HepG2 (cell line): ENCODE data around the gene TBC1D22A. TPM values are rescaled to one million over a fixed set of nuclear protein-coding genes. Genes with fewer than 3 reads are reported as not detected.
A peak's percentile ranks its signal among the peaks of the same experiment; 100 is the strongest.

Experiments used
- ATRX ChIP-seq: sonication (generic); formaldehyde crosslinking; IDR thresholded peaks from 2 replicates; pipeline ENCODE4 v1.4.0; 2020; ENCODE audit warnings: missing genetic modification reagents, borderline replicate concordance
- CBFB ChIP-seq: sonication (generic); formaldehyde crosslinking; IDR thresholded peaks from 2 replicates; pipeline ENCODE4 v1.4.0; 2020; ENCODE audit warnings: missing genetic modification reagents
- CCDC6 ChIP-seq: sonication (generic); formaldehyde crosslinking; IDR thresholded peaks from 2 replicates; pipeline ENCODE4 v1.8.1; 2022; ENCODE audit warnings: mild to moderate bottlenecking, missing genetic modification reagents, moderate library complexity
- CEBPZ ChIP-seq: IDR thresholded peaks from 2 replicates; pipeline ENCODE4 v1.6.1; 2012; ENCODE audit warnings: low read length, improper control_type of control experiment
- CHD4 ChIP-seq: fragments of 200-600 bp; sonication (generic); IDR thresholded peaks from 2 replicates; pipeline ENCODE4 v1.7.0; 2017; ENCODE audit warnings: mild to moderate bottlenecking, low read length, borderline replicate concordance
- HNRNPH1 ChIP-seq: fragments of 200-400 bp; formaldehyde crosslinking; optimal IDR thresholded peaks from 2 replicates; pipeline ENCODE3; 2017; ENCODE audit warnings: mild to moderate bottlenecking, low read depth, low read length
- HOMEZ ChIP-seq: IDR thresholded peaks from 2 replicates; pipeline ENCODE4 v1.6.1; 2016; ENCODE audit warnings: low read depth
- JUND ChIP-seq: sonication (generic); formaldehyde crosslinking; IDR thresholded peaks from 2 replicates; pipeline ENCODE4 v1.8.0; 2022; ENCODE audit warnings: mild to moderate bottlenecking, missing genetic modification reagents
- MAFF ChIP-seq: IDR thresholded peaks from 2 replicates; pipeline ENCODE4 v1.6.1; 2011; ENCODE audit warnings: low read depth, low read length, improper control_type of control experiment
- MTA1 ChIP-seq: sonication (generic); formaldehyde crosslinking; IDR thresholded peaks from 2 replicates; pipeline ENCODE4 v1.4.0; 2020; ENCODE audit warnings: missing genetic modification reagents, mild to moderate bottlenecking, borderline replicate concordance
- NCOR1 ChIP-seq: fragments of 200-600 bp; sonication (generic); IDR thresholded peaks from 2 replicates; pipeline ENCODE4 v1.7.0; 2017; ENCODE audit warnings: antibody characterized with exemption, low read length, borderline replicate concordance
- RAD51 ChIP-seq: fragments of 450-650 bp; IDR thresholded peaks from 2 replicates; pipeline ENCODE4 v1.6.1; 2016; ENCODE audit warnings: borderline replicate concordance
- RARG ChIP-seq: sonication (generic); formaldehyde crosslinking; IDR thresholded peaks from 2 replicates; pipeline ENCODE4 v1.4.0; 2020; ENCODE audit warnings: low read depth, mild to moderate bottlenecking, missing genetic modification reagents
- SMAD3 ChIP-seq: sonication (generic); formaldehyde crosslinking; IDR thresholded peaks from 2 replicates; pipeline ENCODE4 v1.4.0; 2020; ENCODE audit warnings: missing genetic modification reagents
- TAF15 ChIP-seq: fragments of 200-400 bp; formaldehyde crosslinking; IDR thresholded peaks from one replicate; pipeline ENCODE4 v1.6.1; 2018; ENCODE audit warnings: mild to moderate bottlenecking, low read depth, low read length; ENCODE audit not compliant: poor library complexity, severe bottlenecking
- ZBTB42 ChIP-seq: sonication (generic); formaldehyde crosslinking; IDR thresholded peaks from 2 replicates; pipeline ENCODE4 v1.5.0; 2020; ENCODE audit warnings: mild to moderate bottlenecking, missing genetic modification reagents
- ZKSCAN1 ChIP-seq: fragments of 150-350 bp; IDR thresholded peaks from 2 replicates; pipeline ENCODE4 v1.6.1; 2014; ENCODE audit warnings: low read length
- ZNF44 ChIP-seq: sonication (generic); formaldehyde crosslinking; IDR thresholded peaks from 2 replicates; pipeline ENCODE4 v1.5.1; 2020; ENCODE audit warnings: mild to moderate bottlenecking, missing genetic modification reagents
- ZNF879 ChIP-seq: sonication (generic); formaldehyde crosslinking; IDR thresholded peaks from 2 replicates; pipeline ENCODE4 v1.8.1; 2023; ENCODE audit warnings: missing genetic modification reagents
- polyA plus RNA-seq, 8 experiments: library from polyadenylated mRNA; depleted of rRNA in 3 of 8; stranded (reverse) in 7 of 8; unstranded in 1 of 8; fragments of >200 nt; fragmentation: Illumina TruSeq in 4 of 8; extraction: Trizol in 4 of 8; gene quantifications; 2 replicates each; pipeline versions ENCODE4 v1.2.1 to v1.2.3, GENCODE V29; 2011 to 2016; ENCODE audit warnings: low read depth in 4 of 8, missing spikeins in 1 of 8, mixed read lengths in 1 of 8; ENCODE audit not compliant: insufficient read depth in 1 of 8
- total RNA-seq, 5 experiments: library from RNA; depleted of rRNA; stranded (reverse); fragments of >200 nt; fragmentation: Illumina TruSeq; extraction: Trizol; gene quantifications; 2 replicates each; pipeline ENCODE4 v1.2.3, GENCODE V29; 2016; ENCODE audit warnings: low read depth in 1 of 5
- TF ChIP-seq, protein P1 (sequence below): sonication (generic); formaldehyde crosslinking; IDR thresholded peaks from 2 replicates; pipeline ENCODE4 v1.5.0; 2020; ENCODE audit warnings: missing genetic modification reagents, mild to moderate bottlenecking, borderline replicate concordance
- TF ChIP-seq, protein P2 (sequence below): sonication (generic); formaldehyde crosslinking; IDR thresholded peaks from 2 replicates; pipeline ENCODE4 v1.5.0; 2020; ENCODE audit warnings: missing genetic modification reagents
- TF ChIP-seq, protein P3 (sequence below): sonication (generic); formaldehyde crosslinking; IDR thresholded peaks from 2 replicates; pipeline ENCODE4 v1.9.0; 2021; ENCODE audit warnings: missing genetic modification reagents, mild to moderate bottlenecking, borderline replicate concordance

Gene TBC1D22A
- total and polyA plus RNA-seq, 2 of the 13 experiments (the other 11 are each of a cell fraction or from before 2014, with no cell fraction given) = 17.3 to 18.0 TPM

DNA sequence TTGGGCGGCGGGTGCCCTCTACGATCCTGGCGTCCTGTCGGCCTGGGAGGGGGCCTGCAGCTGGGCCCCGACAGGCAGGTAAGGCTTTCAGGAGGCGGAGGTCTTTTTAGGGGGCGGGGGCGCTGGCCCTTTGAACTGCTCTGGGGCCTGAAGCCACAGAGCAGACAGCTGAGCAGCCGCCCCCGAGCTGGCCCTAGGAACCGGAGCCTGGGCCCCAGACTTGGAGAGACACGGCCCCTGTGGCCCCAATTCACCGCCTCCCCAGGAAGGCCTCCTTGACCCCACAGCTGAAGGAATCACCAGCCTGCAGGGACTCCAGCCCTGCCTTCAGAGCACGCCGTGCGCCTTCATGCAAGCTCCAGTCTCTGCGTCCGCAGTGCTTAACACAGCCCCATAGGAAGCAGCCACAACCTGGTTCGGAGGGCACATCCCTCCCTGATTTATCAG is 23.8 kb upstream of the TBC1D22A start (continued):
- TF ChIP-seq ZNF44 (no peak), TAF15 (no peak), ZNF879 (no peak), CCDC6 (CRISPR knock-in tag) (no peak), ZKSCAN1 (no peak), RAD51 (no peak), CEBPZ (no peak), JUND (CRISPR knock-in tag) (0 out of 2 replicates have a peak, but pooled peaks have one; percentile 46), HOMEZ (CRISPR knock-in tag) (no peak), MTA1 (CRISPR knock-in tag) (no peak), CHD4 (no peak), CBFB (CRISPR knock-in tag) (0 out of 2 replicates have a peak, but pooled peaks have one; percentile 31), SMAD3 (CRISPR knock-in tag) (peak; percentile 31; the same call in 1 of the 2 replicates), ZBTB42 (CRISPR knock-in tag) (peak; percentile 31; the same call in 1 of the 2 replicates), RARG (no peak), NCOR1 (peak; percentile 20; the same call in 1 of the 2 replicates), ATRX (CRISPR knock-in tag) (no peak), HNRNPH1 (no peak), MAFF (no peak)
- TF ChIP-seq, protein P1, sequence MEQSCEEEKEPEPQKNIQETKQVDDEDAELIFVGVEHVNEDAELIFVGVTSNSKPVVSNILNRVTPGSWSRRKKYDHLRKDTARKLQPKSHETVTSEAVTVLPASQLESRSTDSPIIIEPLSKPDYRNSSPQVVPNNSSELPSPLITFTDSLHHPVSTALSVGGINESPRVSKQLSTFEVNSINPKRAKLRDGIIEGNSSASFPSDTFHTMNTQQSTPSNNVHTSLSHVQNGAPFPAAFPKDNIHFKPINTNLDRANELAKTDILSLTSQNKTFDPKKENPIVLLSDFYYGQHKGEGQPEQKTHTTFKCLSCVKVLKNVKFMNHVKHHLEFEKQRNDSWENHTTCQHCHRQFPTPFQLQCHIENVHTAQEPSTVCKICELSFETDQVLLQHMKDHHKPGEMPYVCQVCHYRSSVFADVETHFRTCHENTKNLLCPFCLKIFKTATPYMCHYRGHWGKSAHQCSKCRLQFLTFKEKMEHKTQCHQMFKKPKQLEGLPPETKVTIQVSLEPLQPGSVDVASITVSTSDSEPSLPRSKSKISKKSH = no peak
- TF ChIP-seq, protein P2, sequence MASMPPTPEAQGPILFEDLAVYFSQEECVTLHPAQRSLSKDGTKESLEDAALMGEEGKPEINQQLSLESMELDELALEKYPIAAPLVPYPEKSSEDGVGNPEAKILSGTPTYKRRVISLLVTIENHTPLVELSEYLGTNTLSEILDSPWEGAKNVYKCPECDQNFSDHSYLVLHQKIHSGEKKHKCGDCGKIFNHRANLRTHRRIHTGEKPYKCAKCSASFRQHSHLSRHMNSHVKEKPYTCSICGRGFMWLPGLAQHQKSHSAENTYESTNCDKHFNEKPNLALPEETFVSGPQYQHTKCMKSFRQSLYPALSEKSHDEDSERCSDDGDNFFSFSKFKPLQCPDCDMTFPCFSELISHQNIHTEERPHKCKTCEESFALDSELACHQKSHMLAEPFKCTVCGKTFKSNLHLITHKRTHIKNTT (CRISPR knock-in tag) = no peak
- TF ChIP-seq, protein P3, sequence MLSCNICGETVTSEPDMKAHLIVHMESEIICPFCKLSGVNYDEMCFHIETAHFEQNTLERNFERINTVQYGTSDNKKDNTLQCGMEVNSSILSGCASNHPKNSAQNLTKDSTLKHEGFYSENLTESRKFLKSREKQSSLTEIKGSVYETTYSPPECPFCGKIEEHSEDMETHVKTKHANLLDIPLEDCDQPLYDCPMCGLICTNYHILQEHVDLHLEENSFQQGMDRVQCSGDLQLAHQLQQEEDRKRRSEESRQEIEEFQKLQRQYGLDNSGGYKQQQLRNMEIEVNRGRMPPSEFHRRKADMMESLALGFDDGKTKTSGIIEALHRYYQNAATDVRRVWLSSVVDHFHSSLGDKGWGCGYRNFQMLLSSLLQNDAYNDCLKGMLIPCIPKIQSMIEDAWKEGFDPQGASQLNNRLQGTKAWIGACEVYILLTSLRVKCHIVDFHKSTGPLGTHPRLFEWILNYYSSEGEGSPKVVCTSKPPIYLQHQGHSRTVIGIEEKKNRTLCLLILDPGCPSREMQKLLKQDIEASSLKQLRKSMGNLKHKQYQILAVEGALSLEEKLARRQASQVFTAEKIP (CRISPR knock-in tag) = no peak
